NT2/D1 (cell line): ENCODE data around the gene ANGPTL2.

ENCODE experiments used
- SUZ12 ChIP-seq: IDR thresholded peaks from 2 replicates; pipeline ENCODE4 v1.6.1; 2011; ENCODE audit not compliant: insufficient read length, insufficient read depth; ENCODE audit errors: extremely low read depth
- YY1 ChIP-seq: IDR thresholded peaks from 2 replicates; pipeline ENCODE4 v1.6.1; 2011; ENCODE audit not compliant: insufficient read length, insufficient read depth
- ZNF274 ChIP-seq: IDR thresholded peaks from 2 replicates; pipeline ENCODE4 v1.6.1; 2011; ENCODE audit warnings: mild to moderate bottlenecking, low read depth, low read length

DNA sequence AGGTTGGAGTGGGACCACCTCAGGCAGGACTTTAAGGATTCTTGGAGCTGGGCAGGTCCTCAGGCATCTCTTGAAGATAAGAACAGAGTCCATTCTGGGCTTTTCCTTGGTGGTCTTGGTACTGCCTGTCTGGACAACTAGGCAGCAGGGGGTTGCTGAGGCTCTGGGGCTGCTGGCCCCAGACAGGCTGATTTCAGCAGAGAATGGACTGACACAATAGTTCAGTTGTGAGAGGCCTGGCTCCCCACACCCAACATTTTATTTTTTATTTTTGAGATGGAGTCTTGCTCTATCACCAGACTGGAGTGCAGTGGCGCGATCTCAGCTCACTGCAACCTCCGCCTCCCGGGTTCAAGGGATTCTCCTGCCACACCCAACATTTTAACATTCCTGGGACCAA lies 4.6 kb downstream of the ANGPTL2 start:
- TF ChIP-seq ZNF274, result no peak
- TF ChIP-seq YY1, result no peak
- TF ChIP-seq SUZ12, result no peak
